Lower lobe of right lung (tissue), 2 donors: ENCODE results near the gene PJA2. TPM values are rescaled to one million over a fixed set of nuclear protein-coding genes. Genes with fewer than 3 reads are reported as not detected.
"Not testable (repeated sequence)": the region's sequence is repeated elsewhere in the genome, so short reads cannot be mapped to it uniquely, and the experiment has no call there.

ENCODE experiments used
- ATAC-seq, 2 donors: fragments of 200-7000 bp; cut with Tn5 transposase; one replicate each; pipeline ENCODE4 v1.9.1; 2020 to 2022; ENCODE audit warnings: mild to moderate bottlenecking in 2 of 2, moderate library complexity in 2 of 2
- DNase-seq: peaks from one replicate; pipeline ENCODE4 v3.0.0-alpha.2; 2020
- H3K27ac ChIP-seq: fragments of 200-600 bp; one replicate; pipeline ENCODE4 v1.8.0; 2022
- H3K27me3 ChIP-seq: fragments of 200-600 bp; one replicate; pipeline ENCODE4 v1.8.0; 2022; ENCODE audit warnings: low read depth
- H3K36me3 ChIP-seq: fragments of 200-600 bp; one replicate; pipeline ENCODE4 v1.8.0; 2022; ENCODE audit warnings: mild to moderate bottlenecking
- H3K4me1 ChIP-seq: fragments of 200-600 bp; one replicate; pipeline ENCODE4 v1.8.0; 2022
- H3K4me3 ChIP-seq: fragments of 200-600 bp; one replicate; pipeline ENCODE4 v1.8.0; 2022; ENCODE audit warnings: mild to moderate bottlenecking
- H3K9me3 ChIP-seq: fragments of 200-600 bp; one replicate; pipeline ENCODE4 v1.8.0; 2022
- CTCF ChIP-seq: fragments of 200-600 bp; IDR thresholded peaks from one replicate; pipeline ENCODE4 v1.8.0; 2022; ENCODE audit warnings: antibody characterized with exemption, mild to moderate bottlenecking
- intact Hi-C: fragments of 100-400 bp; cut with DNase I; formaldehyde crosslinking; loops from one replicate; pipeline ENCODE4 v1.11.0; 2022
- total RNA-seq: library from RNA; stranded (reverse); fragmentation: NEBNext Ultra II Directional; extraction: Animal tissue kit (Norgen Biotek cat#: 25700); gene quantifications from one replicate; pipeline ENCODE4 v1.2.1, GENCODE V29; 2021
- donor health status: DM: no; HTN: yes; CAD: no; lungs with severe emphysema.

PJA2 gene
- total RNA-seq, 1 donor from 2014 or later = 84.0 TPM

DNA sequence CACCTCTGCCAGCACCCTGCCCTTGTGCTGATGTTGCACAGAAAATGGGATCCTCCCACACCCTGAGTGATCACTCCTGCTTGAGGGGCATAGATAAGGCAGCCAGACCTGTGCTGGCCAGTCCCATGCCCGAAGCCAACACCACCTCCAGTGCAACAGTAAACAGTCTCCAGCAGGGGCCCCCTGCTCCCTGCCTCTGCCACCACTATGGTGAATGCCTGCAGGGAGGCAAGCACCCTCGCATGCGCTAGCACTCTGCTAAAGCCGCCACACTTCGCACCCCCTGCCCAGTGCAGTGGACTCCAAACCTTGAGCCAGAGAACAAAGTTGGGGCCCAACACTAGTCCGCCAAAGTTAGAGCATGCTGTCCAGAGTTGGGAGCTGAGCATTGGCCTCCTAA, 118.7 kb downstream of the PJA2 start:
- peaks cover 11% of the 10 kb centered on the region for H3K9me3 ChIP-seq
- H3K27ac ChIP-seq = no peak overlapping the region
- H3K27me3 ChIP-seq = no peaks in the 10 kb centered on the region
- H3K36me3 ChIP-seq = no peaks in the 10 kb centered on the region
- H3K4me3 ChIP-seq = no peak overlapping the region
- no peaks in the 10 kb centered on the region for H3K4me1 ChIP-seq
- TF ChIP-seq CTCF = no peak
- intact Hi-C loops = no loop called here
- DNase-seq (no peak), ATAC-seq (no peak)

DNA sequence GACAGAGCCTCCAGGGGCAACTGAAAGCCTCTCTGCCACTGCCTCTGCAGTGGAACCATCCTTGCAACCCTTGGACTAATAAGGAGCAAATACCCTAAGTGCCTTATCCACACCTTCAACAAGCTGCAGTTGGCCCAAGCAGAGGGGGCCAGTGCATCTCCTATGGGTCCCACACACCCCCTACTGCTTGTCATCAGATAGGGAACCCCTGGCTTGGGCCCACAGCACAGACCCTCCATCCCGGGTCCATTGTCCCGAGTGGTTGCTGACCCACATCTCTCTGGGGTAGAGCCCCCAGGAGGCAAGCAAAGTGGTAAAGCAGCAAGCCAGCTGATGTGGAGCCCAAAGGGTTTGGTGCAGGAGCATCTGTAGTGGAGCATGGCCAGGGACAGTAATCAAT, 119.5 kb downstream of the PJA2 start:
- peak in 1 of 2 donors; percentile 15 for ATAC-seq
- intact Hi-C loops = no loop called here

DNA sequence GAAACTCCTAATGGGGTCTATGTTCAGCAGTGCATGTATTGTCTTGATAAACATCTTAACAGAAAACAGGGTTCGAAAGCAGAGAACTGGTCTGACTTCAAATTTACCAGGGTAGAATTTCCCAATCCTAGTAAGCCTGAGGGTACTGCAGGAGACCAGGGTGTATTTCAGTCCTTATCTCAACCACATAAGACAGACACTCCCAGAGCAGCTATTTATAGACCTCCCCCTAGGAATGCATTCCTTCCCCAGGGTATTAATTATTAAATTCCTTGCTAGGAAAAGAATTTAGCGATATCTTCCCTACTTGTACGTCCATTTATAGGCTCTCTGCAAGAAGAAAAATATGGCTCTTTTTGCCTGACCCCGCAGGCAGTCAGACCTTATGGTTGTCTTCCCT, 123.1 kb downstream of the PJA2 start:
- H3K36me3 ChIP-seq, intact Hi-C loops, ATAC-seq, H3K4me3 ChIP-seq, DNase-seq, H3K27me3 ChIP-seq, H3K27ac ChIP-seq, H3K4me1 ChIP-seq: not testable (repeated sequence)
- peaks cover 12% of the 10 kb centered on the region for H3K9me3 ChIP-seq

More for the DNA sequence above, 119.5 kb downstream of the PJA2 start:
- H3K4me1 ChIP-seq = no peaks in the 10 kb centered on the region
- H3K9me3 ChIP-seq = peaks cover 12% of the 10 kb centered on the region
- no peak overlapping the region for H3K27ac ChIP-seq
- H3K4me3 ChIP-seq = no peak overlapping the region
- H3K36me3 ChIP-seq = no peaks in the 10 kb centered on the region
- DNase-seq = no peak
- no peak for TF ChIP-seq CTCF
- no peaks in the 10 kb centered on the region for H3K27me3 ChIP-seq
